ENCODE data around the gene IQGAP2.

IQGAP2 gene

DNA sequence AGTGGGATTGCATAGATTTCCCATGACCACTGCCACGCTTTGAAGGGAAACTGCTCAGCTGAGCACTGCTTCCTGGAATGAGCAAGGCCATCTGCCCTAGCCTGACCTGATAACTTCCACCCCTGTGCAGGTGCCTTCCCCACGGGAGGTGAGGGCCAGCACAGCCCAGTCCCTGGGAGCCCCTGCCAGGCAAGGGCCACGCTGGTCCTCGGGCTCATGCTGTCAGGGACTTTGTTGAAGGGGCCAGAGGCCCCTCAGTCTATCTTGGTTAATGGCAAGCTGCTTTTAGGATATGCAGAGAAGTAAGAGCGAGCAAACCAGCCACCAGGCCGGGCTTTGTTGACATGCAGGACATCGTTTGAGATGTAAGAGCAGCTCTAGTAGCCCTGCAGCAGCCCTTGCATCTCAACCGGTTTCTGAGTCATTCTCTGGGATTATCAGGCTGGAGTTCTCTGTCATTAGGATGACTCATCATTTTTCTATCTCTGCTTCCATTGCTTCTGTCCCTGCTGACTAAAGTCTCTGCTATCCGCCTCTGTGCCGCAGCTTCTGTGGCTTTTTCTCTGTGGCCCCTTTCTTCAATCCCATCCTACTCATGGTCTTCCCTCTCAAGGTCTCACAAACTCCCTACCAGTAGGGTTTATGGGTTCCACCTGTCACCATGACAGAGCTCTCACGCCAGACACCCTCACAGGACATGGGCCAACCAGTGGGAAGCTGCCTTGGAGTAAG, 30.6 kb upstream of the IQGAP2 start:
- no peaks in the 10 kb centered on the region for H3K9me2 ChIP-seq (replicated peaks; ENCODE audit: control insufficient read depth, low read length)
- no peak overlapping the region for H3K4me3 ChIP-seq (ENCODE audit: low read length)
- no peak overlapping the region for H3K27ac ChIP-seq (ENCODE audit: low read depth, low read length)
- H3K79me2 ChIP-seq (ENCODE audit: control insufficient read depth, low read length), result no peaks in the 10 kb centered on the region
- TF ChIP-seq, protein P1, sequence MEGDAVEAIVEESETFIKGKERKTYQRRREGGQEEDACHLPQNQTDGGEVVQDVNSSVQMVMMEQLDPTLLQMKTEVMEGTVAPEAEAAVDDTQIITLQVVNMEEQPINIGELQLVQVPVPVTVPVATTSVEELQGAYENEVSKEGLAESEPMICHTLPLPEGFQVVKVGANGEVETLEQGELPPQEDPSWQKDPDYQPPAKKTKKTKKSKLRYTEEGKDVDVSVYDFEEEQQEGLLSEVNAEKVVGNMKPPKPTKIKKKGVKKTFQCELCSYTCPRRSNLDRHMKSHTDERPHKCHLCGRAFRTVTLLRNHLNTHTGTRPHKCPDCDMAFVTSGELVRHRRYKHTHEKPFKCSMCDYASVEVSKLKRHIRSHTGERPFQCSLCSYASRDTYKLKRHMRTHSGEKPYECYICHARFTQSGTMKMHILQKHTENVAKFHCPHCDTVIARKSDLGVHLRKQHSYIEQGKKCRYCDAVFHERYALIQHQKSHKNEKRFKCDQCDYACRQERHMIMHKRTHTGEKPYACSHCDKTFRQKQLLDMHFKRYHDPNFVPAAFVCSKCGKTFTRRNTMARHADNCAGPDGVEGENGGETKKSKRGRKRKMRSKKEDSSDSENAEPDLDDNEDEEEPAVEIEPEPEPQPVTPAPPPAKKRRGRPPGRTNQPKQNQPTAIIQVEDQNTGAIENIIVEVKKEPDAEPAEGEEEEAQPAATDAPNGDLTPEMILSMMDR (IDR thresholded peaks at IDR 0.05; ENCODE audit: low read depth, low read length, poor library complexity, severe bottlenecking), result no peak
- TF ChIP-seq EZH2phosphoT487 (IDR thresholded peaks at IDR 0.05; ENCODE audit: borderline replicate concordance, low read length), result no peak
- no peaks in the 10 kb centered on the region for H3K9me3 ChIP-seq (ENCODE audit: control insufficient read depth, insufficient read depth, low read length)
- no peaks in the 10 kb centered on the region for H3K36me3 ChIP-seq (ENCODE audit: control insufficient read depth, low read length)
- no peaks in the 10 kb centered on the region for H4K20me1 ChIP-seq (ENCODE audit: control insufficient read depth, insufficient read depth, low read depth, low read length)
- no peak overlapping the region for H3K4me2 ChIP-seq (ENCODE audit: low read length)
- peaks cover 6% of the 10 kb centered on the region for H3F3A ChIP-seq (ENCODE audit: control insufficient read depth, insufficient read depth)
- no peaks in the 10 kb centered on the region for H3K27me3 ChIP-seq (ENCODE audit: control insufficient read depth, low read length)
- H3K4me1 ChIP-seq (ENCODE audit: control insufficient read depth, low read length), result peaks cover 64% of the 10 kb centered on the region

DNA sequence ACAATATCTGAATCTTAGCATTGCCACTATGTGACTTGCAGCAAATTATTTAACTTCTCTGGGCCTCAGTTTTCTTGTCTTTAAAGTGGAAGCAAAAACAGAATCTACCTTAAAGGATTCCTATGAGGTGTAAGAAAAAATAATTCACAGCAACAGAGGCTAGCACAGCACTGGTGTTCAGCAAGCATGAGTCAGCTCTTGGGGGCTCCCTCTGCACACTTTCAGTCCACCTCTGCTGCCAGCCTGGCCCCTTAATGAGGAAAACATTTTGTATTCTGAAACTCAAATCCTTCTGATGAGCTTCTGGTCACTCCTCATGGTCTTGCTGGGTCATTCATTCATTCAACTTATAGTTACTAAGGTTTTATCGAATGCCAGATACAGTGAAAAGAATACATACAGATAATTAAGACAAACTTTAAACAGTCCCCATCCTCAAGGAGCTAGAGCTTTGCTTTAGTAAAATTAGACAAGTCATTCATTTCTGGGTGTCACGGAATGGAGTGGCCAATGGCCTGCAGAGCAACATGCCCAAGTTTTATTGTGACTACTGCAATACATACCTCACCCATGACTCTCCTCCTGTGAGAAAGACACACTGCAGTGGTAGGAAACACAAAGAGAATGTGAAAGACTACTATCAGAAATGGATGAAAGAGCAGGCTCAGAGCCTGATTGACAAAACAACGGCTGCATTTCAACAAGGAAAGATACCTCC, 26.8 kb upstream of the IQGAP2 start:
- Histone ChIP-seq H3K9me2 (replicated peaks; ENCODE audit: control insufficient read depth, low read length) (no peaks in the 10 kb centered on the region), H3F3A (ENCODE audit: control insufficient read depth, insufficient read depth) (peaks cover 6% of the 10 kb centered on the region), H3K27ac (ENCODE audit: low read depth, low read length) (no peak overlapping the region), H3K4me3 (ENCODE audit: low read length) (no peak overlapping the region), H3K4me1 (ENCODE audit: control insufficient read depth, low read length) (peaks cover 78% of the 10 kb centered on the region), H3K9me3 (ENCODE audit: control insufficient read depth, insufficient read depth, low read length) (no peaks in the 10 kb centered on the region), H3K36me3 (ENCODE audit: control insufficient read depth, low read length) (no peaks in the 10 kb centered on the region), H3K79me2 (ENCODE audit: control insufficient read depth, low read length) (no peaks in the 10 kb centered on the region), H4K20me1 (ENCODE audit: control insufficient read depth, insufficient read depth, low read depth, low read length) (no peaks in the 10 kb centered on the region), H3K4me2 (ENCODE audit: low read length) (no peak overlapping the region), H3K27me3 (ENCODE audit: control insufficient read depth, low read length) (no peaks in the 10 kb centered on the region)
- TF ChIP-seq EZH2phosphoT487 (IDR thresholded peaks at IDR 0.05; ENCODE audit: borderline replicate concordance, low read length), result no peak
- TF ChIP-seq, protein P1 (IDR thresholded peaks at IDR 0.05; ENCODE audit: low read depth, low read length, poor library complexity, severe bottlenecking), result no peak

DNA sequence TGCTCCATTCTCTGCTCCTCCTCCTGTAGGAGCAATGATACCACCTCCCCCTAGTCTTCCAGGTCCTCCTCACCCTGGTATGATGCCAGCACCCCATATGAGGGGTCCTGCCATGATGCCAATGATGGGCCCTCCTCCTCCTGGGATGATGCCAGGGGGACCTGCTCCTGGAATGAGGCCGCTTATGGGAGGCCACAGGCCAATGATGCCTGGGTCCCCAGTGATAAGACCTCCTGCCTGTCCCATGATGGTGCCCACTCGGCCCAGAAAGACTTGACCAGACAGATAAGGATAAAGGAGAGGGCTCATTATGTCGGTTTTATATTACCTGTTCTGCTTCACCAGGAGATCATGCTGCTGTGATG, 26.2 kb upstream of the IQGAP2 start:
- Histone ChIP-seq H3K27me3 (ENCODE audit: control insufficient read depth, low read length) (no peaks in the 10 kb centered on the region), H4K20me1 (ENCODE audit: control insufficient read depth, insufficient read depth, low read depth, low read length) (no peaks in the 10 kb centered on the region), H3K79me2 (ENCODE audit: control insufficient read depth, low read length) (no peaks in the 10 kb centered on the region), H3K4me2 (ENCODE audit: low read length) (no peak overlapping the region), H3K4me3 (ENCODE audit: low read length) (no peak overlapping the region), H3K9me3 (ENCODE audit: control insufficient read depth, insufficient read depth, low read length) (no peaks in the 10 kb centered on the region), H3K9me2 (replicated peaks; ENCODE audit: control insufficient read depth, low read length) (no peaks in the 10 kb centered on the region), H3K27ac (ENCODE audit: low read depth, low read length) (no peak overlapping the region), H3K4me1 (ENCODE audit: control insufficient read depth, low read length) (peaks cover 77% of the 10 kb centered on the region), H3F3A (ENCODE audit: control insufficient read depth, insufficient read depth) (peaks cover 6% of the 10 kb centered on the region), H3K36me3 (ENCODE audit: control insufficient read depth, low read length) (no peaks in the 10 kb centered on the region)
- TF ChIP-seq, protein P1 (IDR thresholded peaks at IDR 0.05; ENCODE audit: low read depth, low read length, poor library complexity, severe bottlenecking), result no peak
- no peak for TF ChIP-seq EZH2phosphoT487 (IDR thresholded peaks at IDR 0.05; ENCODE audit: borderline replicate concordance, low read length)

All from DOHH2 (cell line).